HG03139 (cell line): ENCODE results near the gene ZNF775.

Experiments used
- ATAC-seq: cut with Tn5 transposase; IDR thresholded peaks from one replicate; pipeline ENCODE4 v1.9.1; 2021; ENCODE audit not compliant: unreplicated experiment

Gene ZNF775

DNA sequence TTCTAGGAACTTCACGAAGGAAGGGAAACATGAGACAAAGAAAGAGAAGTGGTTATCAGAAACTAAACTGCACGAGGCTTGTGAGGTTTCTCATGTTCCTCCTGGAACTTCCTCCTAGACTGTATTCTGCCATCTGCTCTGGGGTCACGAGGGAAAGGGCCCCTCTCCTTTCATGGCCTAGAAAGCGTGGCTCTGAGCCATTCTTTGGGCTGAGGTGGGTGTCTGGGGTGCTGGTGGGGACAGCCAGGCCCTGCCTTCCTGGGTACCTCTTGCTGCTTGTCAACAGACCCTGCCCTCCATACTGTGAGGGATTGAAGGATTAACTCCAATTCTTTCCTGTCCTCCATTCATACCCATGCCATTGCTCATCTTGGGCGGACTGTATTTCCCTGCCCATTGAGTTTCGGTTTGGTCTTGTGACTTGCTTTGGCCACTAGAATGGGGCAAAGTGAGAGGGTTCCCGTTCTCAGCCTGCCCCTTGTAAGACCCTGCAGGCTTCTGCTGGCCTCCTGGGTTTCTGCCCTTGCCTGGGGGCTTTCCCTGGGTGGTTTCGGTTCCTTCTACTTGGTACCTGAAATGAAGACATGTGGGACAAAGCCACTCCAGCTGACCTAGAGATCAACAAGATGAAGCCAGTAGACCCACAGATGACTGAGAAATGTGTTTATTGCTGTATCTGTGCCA is 56.4 kb downstream of the ZNF775 start:
- peak; percentile 86 for ATAC-seq

DNA sequence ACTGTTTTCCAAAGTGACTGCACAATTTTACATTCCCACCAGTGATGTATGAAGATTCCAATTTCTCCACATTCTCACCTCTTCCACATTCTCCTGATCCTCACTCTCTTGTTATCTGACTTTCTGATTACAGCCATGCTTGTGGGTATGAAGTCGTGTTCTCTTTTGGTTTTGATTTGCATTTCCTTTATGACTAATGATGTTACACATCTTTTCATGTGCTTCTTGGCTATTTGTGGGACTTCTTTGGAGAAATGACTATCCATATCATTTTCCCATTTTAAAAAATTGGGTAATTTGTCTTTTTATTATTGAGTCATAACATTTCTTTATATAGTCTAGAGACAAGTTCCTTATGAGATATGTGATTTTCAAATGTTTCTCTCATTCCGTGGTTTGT is 60.8 kb downstream of the ZNF775 start:
- ATAC-seq, result no peak

DNA sequence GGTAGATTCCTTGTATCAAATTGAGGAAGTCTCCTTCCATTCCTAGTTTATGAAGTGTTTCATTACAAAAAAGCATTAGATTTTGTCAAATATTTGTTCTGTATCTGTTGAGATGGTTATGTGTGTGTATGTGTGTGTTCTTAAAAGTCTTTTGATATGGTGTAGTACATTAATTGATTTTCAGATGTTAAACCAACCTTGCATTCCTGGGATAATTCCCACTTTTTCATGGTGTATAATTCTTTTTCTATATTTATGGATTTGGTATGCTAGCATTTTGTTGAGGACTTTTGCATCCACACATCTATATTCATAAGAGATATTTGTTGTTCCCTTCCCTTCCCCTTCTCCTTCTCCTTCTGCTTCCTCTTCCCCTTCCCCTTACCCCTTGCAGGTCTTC is 62.4 kb downstream of the ZNF775 start:
- no peak for ATAC-seq

DNA sequence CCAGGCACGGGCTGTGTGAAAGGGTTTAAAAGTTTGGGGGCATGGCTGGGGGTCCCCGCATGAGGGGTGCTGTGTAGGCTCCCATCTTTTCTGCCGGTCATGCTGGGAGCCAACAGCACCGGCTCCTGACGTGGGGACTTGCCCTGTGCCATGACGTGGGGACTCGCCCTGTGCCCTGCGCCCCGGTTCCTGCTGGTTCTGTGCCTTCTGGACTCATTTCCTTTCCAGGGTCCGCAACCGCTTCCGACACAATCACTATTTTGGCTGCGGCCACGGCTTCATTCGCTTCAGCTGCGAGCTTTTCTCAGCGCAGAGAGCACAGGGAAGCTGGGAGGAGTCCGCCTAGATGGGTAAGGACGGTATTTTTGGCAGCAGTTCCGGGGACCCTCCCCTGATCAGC is 63.7 kb downstream of the ZNF775 start:
- ATAC-seq, result no peak

DNA sequence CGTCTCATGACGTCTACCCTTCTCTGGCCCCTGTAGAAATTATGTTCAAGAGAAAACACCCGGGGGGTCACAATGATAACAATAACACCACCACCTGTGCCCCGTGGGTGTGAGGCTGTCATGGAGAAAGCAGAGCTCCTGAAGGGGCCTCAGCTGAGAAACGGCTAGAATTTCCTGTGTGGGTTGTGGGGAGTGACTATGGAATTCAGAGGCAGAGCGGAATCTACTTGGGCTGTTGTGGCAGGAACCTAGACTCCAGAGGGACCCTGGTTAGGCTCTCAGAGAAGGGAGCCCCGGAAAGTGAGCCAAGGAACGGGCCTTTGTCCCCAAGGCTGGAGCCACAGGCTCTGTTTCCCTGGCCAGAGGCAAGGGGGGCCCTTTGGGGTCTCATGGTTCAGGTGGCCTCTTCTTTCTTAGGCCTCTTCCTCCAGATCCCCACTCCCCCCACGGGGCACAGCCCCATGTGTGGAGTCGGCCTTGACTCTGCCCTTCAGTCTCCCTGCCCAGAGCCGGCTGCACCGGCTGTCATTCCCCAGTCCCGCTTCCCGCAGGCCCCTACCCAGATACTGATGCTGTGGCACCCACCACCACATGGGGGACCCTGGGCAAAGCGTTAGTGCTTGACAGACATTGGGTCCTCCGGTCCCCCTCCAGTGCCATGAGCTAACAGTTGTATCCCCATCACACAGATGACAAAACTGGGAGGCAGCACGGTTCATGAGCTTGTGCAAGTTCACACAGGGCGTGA is 64.8 kb downstream of the ZNF775 start:
- no peak for ATAC-seq

DNA sequence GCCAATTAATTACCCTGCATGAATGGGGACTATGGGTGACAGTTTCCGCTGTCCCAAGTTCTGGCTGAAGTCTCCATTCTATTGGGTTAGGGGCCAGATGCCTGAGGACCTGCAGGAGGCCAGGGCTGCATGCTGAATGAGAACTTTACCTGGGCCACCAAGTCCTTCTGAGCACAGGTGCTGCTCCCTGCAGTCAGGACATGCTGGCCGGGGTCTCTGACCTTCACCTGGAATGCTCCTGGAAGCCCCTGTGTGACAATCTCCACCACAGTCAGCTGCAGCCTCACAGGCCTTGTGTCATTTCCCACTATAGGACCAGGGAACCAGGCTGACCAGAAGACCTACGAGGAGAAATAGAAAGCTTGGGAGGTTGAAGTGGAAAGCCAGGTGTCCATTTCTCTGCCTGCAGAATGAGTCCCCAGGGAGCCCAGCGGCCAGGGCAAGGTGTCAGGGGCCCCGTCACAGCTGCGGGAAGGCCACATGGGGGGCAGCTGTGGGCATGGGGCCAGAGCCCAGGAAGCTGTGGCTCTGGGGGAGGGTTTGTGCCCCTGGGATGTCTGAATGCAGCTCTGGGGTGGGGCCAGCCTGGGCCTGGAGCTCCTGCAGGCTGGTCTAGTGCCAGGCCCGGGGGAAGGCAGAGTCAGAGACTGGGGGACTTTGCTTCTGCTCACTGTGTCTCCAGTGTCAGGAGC is 65.7 kb downstream of the ZNF775 start:
- ATAC-seq, result no peak

DNA sequence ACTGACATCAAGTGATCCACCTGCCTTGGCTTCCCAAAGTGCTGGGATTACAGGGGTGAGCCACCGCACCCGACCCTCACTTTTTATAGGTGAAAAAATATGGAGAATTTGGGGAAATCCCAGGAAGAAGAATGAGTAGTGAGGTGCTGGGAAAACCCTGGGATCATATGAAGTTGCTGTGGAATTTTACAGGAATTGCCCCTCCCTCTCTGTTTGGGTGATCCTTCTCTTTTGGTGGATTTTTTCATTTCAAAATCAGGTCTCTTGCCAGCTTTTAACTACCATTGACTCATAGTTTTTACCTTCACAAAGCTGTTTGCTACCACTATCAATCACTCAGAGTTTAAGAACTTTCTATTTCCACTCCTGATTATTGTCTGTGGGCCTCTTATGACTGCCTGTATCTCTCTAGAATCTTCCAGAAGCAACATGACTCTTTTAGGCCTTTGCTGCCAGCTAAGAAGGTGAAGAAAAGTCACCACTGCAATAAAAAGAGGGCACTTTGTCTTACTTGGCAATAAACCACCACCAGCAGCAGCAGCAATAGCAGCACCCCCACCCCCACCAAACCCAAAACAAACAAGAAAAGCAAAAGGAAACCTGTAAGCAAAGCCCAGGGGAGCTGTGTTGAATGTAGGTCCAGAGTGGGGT is 67.3 kb downstream of the ZNF775 start:
- ATAC-seq, result no peak
